ENCODE results near the gene MTX1.
"Not testable (repeated sequence)": the region's sequence is repeated elsewhere in the genome, so short reads cannot be mapped to it uniquely, and the experiment has no call there.

MTX1 gene

GRCh38 chr1:155187456-155187891 lies 21.0 kb upstream of the MTX1 start:
- Histone ChIP-seq H3K36me3 (ENCODE audit: insufficient read depth, low read length) (no peaks in the 10 kb centered on the region), H3K4me1 (ENCODE audit: insufficient read depth, low read length) (peaks cover 2% of the 10 kb centered on the region), H2AFZ (ENCODE audit: low read depth, low read length) (no peak overlapping the region), H3K27me3 (ENCODE audit: insufficient read depth, low read length) (no peaks in the 10 kb centered on the region), H3K4me3 (ENCODE audit: low read length) (no peak overlapping the region), H3K9me3 (ENCODE audit: low read length) (no peaks in the 10 kb centered on the region)

- Histone ChIP-seq H3K4me3 (ENCODE audit: low read length) (no peak overlapping the region), H3K9me3 (ENCODE audit: low read length) (no peaks in the 10 kb centered on the region), H3K27me3 (ENCODE audit: insufficient read depth, low read length) (no peaks in the 10 kb centered on the region), H2AFZ (ENCODE audit: low read depth, low read length) (no peak overlapping the region), H3K36me3 (ENCODE audit: insufficient read depth, low read length) (no peaks in the 10 kb centered on the region), H3K4me1 (ENCODE audit: insufficient read depth, low read length) (peaks cover 9% of the 10 kb centered on the region)
These were observed 20.2 kb upstream of the MTX1 start for GRCh38 chr1:155188268-155188667.

GRCh38 chr1:155189926-155190325 lies 18.6 kb upstream of the MTX1 start:
- H3K36me3 ChIP-seq (ENCODE audit: insufficient read depth, low read length); H3K27me3 ChIP-seq (ENCODE audit: insufficient read depth, low read length); H3K4me3 ChIP-seq (ENCODE audit: low read length); H2AFZ ChIP-seq (ENCODE audit: low read depth, low read length); H3K9me3 ChIP-seq (ENCODE audit: low read length): not testable (repeated sequence)
- peaks cover 15% of the 10 kb centered on the region for H3K4me1 ChIP-seq (ENCODE audit: insufficient read depth, low read length)

DNA sequence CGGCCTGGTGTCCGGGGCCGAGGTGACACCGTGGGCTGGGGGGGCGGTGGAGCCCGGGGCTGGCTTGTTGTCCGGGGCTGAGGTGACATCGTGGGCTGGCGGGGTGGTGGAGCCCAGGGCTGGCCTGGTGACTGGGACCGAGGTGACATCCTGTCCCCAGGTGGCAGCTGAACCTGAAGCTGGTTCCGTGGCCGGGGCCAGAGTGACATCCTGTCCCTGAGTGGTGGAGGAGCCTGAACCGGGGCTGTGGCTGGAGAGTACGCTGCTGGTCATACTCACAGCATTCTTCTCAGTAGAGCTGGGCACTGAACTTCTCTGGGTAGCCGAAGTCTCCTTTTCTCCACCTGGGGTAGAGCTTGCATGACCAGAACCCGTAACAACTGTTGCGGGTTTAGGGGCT lies 16.6 kb upstream of the MTX1 start:
- H3K36me3 ChIP-seq (ENCODE audit: insufficient read depth, low read length): peaks cover 7% of the 10 kb centered on the region
- H3K9me3 ChIP-seq (ENCODE audit: low read length): no peaks in the 10 kb centered on the region
- H3K4me1 ChIP-seq (ENCODE audit: insufficient read depth, low read length): peaks cover 22% of the 10 kb centered on the region
- no peak overlapping the region for H3K4me3 ChIP-seq (ENCODE audit: low read length)
- no peaks in the 10 kb centered on the region for H3K27me3 ChIP-seq (ENCODE audit: insufficient read depth, low read length)
- no peak overlapping the region for H2AFZ ChIP-seq (ENCODE audit: low read depth, low read length)

GRCh38 chr1:155192346-155193274 lies 15.9 kb upstream of the MTX1 start:
- H3K27me3 ChIP-seq (ENCODE audit: insufficient read depth, low read length): no peaks in the 10 kb centered on the region
- peak overlapping the region; percentile 14 for H2AFZ ChIP-seq (ENCODE audit: low read depth, low read length)
- peaks cover 29% of the 10 kb centered on the region for H3K4me1 ChIP-seq (ENCODE audit: insufficient read depth, low read length)
- peak overlapping the region; percentile 63 for H3K4me3 ChIP-seq (ENCODE audit: low read length)
- peaks cover 14% of the 10 kb centered on the region for H3K36me3 ChIP-seq (ENCODE audit: insufficient read depth, low read length)
- no peaks in the 10 kb centered on the region for H3K9me3 ChIP-seq (ENCODE audit: low read length)

DNA sequence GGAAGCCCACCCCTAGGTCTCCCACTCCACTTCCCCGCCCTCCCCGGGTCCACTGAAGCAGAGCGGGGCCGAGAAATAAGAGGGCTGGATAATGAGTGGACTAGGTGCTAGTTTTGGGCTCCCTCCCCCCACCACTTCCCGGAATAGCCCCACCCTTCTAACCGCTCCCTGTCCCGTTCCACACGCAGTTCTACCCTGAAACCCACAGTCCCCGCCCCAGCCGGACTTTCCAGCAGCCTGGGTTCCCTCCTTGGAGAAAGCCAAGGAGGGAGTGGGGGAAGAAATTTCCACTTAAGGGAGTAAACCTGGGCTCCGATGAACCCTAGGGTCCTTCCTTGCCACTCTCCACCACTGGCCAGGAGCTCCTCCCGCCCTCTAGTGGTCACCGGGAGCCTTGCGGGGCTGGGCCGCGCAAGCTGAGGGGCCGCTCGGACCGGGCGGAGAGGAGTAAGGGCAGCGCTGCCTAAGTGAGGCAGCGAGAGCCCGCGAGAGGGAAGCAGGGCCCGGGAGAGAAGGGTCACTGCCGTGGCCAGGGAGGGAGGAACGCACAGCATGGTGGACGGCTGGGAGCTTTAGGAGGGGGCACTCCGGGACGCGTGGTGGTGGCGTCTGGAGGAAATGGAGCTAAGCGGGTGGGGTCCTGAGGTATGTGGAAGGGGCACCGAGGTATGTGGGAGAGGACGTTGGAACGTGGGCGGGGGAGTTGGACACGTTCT lies 15.1 kb upstream of the MTX1 start:
- peaks cover 22% of the 10 kb centered on the region for H3K36me3 ChIP-seq (ENCODE audit: insufficient read depth, low read length)
- H3K27me3 ChIP-seq (ENCODE audit: insufficient read depth, low read length): no peaks in the 10 kb centered on the region
- no peaks in the 10 kb centered on the region for H3K9me3 ChIP-seq (ENCODE audit: low read length)
- H3K4me1 ChIP-seq (ENCODE audit: insufficient read depth, low read length): peaks cover 37% of the 10 kb centered on the region
- peak overlapping the region; percentile 63 for H3K4me3 ChIP-seq (ENCODE audit: low read length)
- peak overlapping the region; percentile 14 for H2AFZ ChIP-seq (ENCODE audit: low read depth, low read length)

DNA sequence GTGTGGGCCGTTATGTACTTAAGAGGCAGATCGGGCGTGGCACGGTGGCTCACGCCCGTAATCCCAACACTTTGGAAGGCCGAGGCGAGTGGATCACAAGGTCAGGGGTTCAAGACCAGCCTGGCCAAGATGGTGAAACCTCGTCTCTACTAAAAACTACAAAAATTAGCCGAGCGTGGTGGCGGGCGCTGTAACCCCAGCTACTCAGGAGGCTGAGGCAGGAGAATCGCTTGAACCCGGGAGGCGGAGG lies 14.6 kb upstream of the MTX1 start:
- not testable (repeated sequence) for H3K27me3 ChIP-seq (ENCODE audit: insufficient read depth, low read length); H2AFZ ChIP-seq (ENCODE audit: low read depth, low read length); H3K9me3 ChIP-seq (ENCODE audit: low read length)
- peaks cover 39% of the 10 kb centered on the region for H3K4me1 ChIP-seq (ENCODE audit: insufficient read depth, low read length)
- peaks cover 26% of the 10 kb centered on the region for H3K36me3 ChIP-seq (ENCODE audit: insufficient read depth, low read length)
- peak overlapping the region; percentile 63 for H3K4me3 ChIP-seq (ENCODE audit: low read length)

DNA sequence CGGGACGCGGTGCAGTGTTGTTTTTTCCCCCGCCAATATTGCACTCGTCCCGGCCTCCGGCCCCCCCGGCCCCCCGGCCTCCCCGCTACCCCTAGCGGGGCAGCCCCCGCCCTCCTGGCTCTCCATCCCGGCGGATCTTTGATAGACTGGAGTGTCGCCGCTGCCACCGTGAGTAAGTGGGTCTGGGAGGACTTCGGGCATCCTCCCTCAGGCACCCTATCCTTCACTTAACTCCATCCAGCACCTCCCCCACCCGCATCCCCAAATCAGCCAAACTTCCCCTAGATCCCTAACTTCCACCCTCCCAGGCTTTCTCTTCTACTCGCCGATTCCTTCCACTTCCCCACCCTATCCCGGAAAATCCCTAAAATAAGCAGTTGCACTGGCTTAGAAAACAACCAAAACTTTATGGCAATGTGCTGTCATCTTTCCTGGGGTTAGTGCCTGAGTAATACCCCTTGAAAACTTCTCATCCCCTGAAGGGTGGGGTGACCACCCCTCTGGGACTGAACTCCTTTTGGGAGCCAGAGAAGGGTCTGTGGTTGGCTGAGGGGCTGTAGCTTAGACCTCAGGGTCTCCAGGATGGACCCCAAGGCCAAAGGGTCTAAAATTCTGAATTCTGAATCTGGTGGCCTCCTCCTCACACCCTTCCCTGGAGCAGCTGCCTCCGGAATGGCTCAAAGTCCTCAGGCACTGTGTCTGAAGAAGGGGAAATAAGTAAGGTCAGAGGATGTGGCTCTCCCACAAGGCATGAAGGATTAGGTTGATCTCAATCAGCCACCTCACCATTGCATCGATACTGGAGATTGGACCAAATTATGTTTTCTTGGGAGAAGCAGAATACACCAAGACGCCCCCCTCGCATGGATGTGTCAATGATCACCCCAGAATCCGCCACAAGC lies 13.0 kb upstream of the MTX1 start:
- Histone ChIP-seq H3K36me3 (ENCODE audit: insufficient read depth, low read length) (peaks cover 38% of the 10 kb centered on the region), H3K9me3 (ENCODE audit: low read length) (no peaks in the 10 kb centered on the region), H3K27me3 (ENCODE audit: insufficient read depth, low read length) (no peaks in the 10 kb centered on the region), H3K4me3 (ENCODE audit: low read length) (peak overlapping the region; percentile 63), H3K4me1 (ENCODE audit: insufficient read depth, low read length) (peaks cover 39% of the 10 kb centered on the region), H2AFZ (ENCODE audit: low read depth, low read length) (no peak overlapping the region)

- Histone ChIP-seq H3K4me3 (ENCODE audit: low read length) (peak overlapping the region; percentile 63), H3K36me3 (ENCODE audit: insufficient read depth, low read length) (peaks cover 46% of the 10 kb centered on the region), H2AFZ (ENCODE audit: low read depth, low read length) (no peak overlapping the region), H3K4me1 (ENCODE audit: insufficient read depth, low read length) (peaks cover 40% of the 10 kb centered on the region), H3K27me3 (ENCODE audit: insufficient read depth, low read length) (no peaks in the 10 kb centered on the region), H3K9me3 (ENCODE audit: low read length) (no peaks in the 10 kb centered on the region)
These were observed 12.2 kb upstream of the MTX1 start for GRCh38 chr1:155196103-155196892.

- Histone ChIP-seq H3K4me3 (ENCODE audit: low read length) (peak overlapping the region; percentile 63), H3K36me3 (ENCODE audit: insufficient read depth, low read length) (peaks cover 54% of the 10 kb centered on the region), H3K4me1 (ENCODE audit: insufficient read depth, low read length) (peaks cover 41% of the 10 kb centered on the region)
These were observed 11.4 kb upstream of the MTX1 start for GRCh38 chr1:155196893-155197638.

DNA sequence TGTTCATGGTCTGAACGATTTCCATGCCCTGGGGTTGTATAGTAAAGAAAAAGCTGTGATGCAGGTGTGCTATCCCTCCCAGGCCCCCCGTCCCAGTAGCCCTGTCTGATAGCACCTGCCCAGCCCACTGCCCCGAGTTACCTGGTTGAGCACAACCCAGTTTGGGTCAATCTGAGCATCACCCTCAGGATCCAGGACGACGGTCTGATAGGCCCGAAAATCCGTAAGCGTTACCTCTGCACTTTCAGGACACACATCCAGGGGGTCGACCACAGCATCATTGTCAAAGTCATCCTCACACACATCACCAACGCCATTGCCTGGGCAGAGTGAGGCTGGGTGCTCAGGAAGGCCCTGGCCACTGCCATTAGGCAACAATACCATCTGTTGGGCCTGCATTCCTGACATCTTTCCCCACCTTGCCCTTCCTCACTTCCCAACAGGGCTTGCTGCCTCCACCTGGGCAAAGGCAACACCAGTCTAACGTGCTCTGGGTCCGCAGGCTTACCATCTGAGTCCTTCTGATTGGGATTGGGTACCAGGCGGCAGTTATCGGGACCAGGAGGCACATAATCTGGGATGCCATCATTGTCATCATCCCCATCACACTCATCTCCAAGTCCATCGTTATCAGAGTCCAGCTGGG lies 10.5 kb upstream of the MTX1 start:
- Histone ChIP-seq H3K27me3 (ENCODE audit: insufficient read depth, low read length) (no peaks in the 10 kb centered on the region), H3K4me3 (ENCODE audit: low read length) (no peak overlapping the region), H3K9me3 (ENCODE audit: low read length) (no peaks in the 10 kb centered on the region), H3K4me1 (ENCODE audit: insufficient read depth, low read length) (peaks cover 34% of the 10 kb centered on the region), H3K36me3 (ENCODE audit: insufficient read depth, low read length) (peaks cover 63% of the 10 kb centered on the region), H2AFZ (ENCODE audit: low read depth, low read length) (no peak overlapping the region)

More at GRCh38 chr1:155196893-155197638, 11.4 kb upstream of the MTX1 start:
- Histone ChIP-seq H2AFZ (ENCODE audit: low read depth, low read length) (no peak overlapping the region), H3K27me3 (ENCODE audit: insufficient read depth, low read length) (no peaks in the 10 kb centered on the region), H3K9me3 (ENCODE audit: low read length) (no peaks in the 10 kb centered on the region)
